22Rv1 (cell line): ENCODE results near the gene CAPN2.

ENCODE experiments used
- CTCF ChIP-seq: fragments of 450-650 bp; IDR thresholded peaks from 2 replicates; pipeline ENCODE4 v1.5.1; 2017; ENCODE audit warnings: mild to moderate bottlenecking
- ZFX ChIP-seq: fragments of 450-650 bp; IDR thresholded peaks from 2 replicates; pipeline ENCODE4 v1.6.1; 2017; ENCODE audit warnings: antibody characterized with exemption, borderline replicate concordance

GRCh38 chr1:223763881-223764280, 51.5 kb downstream of the CAPN2 start:
- TF ChIP-seq CTCF, result no peak
- TF ChIP-seq ZFX, result no peak
